ENCODE measurements around the gene ZC3H11A.
"Not testable (repeated sequence)": the region's sequence is repeated elsewhere in the genome, so short reads cannot be mapped to it uniquely, and the experiment has no call there.

The ZC3H11A gene

DNA sequence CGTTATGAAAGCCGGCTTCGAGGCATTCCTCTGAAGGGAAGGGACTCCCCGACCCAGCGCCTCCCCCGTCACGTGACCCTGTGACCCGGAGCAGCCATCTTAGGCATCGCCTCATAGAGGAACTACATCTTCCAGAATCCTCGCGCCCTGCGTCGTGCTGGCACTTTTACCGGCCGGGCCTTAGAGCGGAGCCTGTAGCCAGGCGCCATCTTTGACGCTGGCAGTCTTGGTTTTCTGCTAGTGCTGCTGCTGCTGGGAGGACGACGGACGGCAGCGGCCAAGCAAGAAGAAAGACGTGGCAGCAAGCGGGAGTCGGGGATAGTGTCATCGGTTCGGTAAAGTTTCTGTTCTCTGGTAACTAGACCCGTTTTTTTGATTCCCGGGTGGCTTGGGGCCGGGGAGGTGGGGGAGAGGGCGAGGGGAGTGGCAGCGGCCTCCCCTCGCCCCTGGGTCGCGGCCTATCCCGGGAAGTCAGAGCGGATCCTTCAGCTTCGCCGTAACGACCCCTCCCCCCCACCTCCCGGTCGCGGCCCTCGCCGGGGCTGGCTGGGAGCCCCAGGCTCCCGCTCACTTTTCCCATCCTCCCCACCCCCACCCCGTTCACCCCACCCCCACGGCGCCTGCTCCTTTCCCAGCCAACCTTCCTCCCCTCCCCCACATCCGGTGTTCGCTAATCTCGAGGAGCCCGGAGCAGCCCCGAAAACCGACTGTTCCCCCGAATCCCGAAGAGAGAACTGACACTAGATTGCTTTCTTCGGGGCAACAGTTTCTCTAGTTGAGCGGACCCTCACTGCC lies at the start of gene ZC3H11A, which contains the start of gene ZBED6:
Gene ZC3H11A, plus strand, starts transcription at position 183 of the 795 bp plus-strand sequence. CDS start 21,448 bp downstream, outside the sequence.
Gene ZBED6, plus strand, starts transcription at position 183 of the 795 bp plus-strand sequence. CDS start 1,900 bp downstream, outside the sequence.
- peak; percentile 94 for DNase-seq

DNA sequence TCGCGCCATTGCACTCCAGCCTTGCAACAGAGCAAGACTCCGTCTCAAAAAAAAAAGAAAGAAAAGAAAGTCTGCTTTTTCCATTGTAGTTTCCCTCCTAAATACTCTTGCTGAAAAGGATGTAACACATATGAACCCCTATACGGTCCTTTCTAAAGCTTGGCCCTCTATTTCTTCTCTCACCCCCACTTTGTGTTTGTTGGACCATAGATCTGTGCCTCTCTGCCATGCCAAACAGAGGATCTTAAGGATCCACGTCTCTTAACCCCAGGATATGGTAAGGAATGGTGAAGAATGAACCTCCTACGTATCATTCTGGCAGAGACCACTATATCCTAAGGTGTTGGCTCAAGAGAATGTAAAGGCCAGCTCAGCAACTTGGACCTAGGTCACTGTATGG lies 49.1 kb upstream of the ZC3H11A start:
- DNase-seq, result no peak

DNA sequence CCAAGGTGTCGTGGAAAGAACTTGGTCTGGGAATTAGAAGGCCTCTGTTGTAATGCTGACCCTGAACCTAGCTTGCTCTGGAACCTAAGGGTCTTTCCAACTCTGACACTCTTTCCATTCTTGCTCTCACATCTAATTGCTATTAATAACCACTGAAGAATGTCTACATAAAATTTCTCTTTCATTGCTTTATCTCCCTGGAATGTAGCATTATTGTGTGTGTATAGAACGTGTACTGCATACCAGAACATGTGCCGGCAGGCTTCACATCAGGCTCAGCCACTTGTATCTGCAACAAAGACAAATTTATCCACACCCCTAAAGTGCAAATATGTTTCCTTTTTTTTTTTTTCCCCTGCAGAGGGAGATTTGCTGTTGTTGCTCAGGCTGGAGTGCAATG lies 44.4 kb upstream of the ZC3H11A start:
- no peak for DNase-seq

DNA sequence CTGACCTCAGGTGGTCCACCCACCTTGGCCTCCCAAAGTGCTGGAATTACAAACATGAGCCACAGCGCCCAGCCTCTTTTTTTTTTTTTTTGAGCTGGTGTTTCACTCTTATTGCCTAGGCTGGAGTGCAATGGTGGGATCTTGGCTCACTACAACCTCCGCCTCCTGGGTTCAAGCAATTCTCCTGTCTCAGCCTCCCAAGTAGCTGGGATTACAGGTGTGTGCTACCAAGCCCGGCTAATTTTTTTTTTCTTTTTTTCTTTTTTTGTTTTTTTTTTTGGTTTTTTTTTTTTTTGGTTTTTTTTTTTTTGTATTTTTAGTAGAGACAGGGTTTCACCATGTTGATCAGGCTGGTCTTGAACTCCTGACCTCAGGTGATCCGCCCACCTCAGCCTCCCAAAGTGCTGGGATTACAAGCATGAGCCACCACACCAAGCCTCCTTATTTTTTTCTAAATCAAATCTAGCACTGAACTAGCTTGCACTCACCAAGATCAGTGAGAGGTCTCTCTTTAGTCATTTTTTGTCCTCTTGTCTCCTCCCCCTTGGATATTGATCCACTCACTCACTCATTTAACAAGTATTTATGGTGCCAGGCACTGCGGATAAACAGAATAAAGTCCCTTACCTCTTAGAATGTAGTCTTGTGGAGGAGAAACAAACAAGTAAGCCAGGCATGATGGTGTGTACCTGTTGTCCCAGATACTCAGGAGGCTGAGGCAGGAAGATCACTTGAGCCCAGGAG lies 43.6 kb upstream of the ZC3H11A start:
- DNase-seq, result not testable (repeated sequence)

DNA sequence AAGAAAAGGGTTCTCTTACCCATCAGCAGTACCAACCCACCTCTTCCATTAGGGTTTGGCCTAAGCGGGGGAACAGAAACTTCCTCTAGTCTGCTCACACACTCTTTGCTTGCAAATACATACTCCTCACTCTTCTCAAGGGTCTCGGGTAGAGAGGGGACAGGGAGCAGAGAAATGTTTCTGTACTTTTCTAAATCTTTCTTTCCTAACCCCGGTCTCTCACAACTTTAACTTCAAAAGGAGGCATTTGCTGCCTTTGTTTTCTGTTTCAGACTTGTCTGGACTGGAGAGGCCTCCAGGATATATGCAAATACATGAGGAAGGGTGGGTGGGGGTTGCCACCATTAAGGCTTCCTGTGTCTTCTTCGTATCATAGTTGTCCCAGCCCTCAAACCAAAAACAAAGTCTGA lies 41.0 kb upstream of the ZC3H11A start:
- no peak for DNase-seq

DNA sequence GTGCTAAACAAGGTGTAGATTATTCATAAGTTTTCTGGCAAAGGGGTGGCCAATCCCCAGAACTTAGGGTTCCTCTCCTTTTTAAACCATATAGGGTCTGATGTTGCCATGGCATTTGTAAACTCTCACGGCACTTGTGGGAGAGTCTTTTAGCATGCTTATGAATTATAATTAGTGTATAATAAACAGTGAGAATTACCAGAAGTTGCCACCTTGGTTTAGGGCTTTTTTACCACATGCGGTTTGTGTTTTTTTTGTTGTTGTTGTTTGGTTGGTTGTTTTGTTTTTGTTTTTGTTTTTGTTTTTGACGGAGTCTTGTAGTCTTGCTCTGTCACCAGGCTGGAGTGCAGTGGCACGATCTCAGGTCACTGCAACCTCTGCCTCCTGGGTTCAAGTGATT lies 39.4 kb upstream of the ZC3H11A start:
- no peak for DNase-seq

DNA sequence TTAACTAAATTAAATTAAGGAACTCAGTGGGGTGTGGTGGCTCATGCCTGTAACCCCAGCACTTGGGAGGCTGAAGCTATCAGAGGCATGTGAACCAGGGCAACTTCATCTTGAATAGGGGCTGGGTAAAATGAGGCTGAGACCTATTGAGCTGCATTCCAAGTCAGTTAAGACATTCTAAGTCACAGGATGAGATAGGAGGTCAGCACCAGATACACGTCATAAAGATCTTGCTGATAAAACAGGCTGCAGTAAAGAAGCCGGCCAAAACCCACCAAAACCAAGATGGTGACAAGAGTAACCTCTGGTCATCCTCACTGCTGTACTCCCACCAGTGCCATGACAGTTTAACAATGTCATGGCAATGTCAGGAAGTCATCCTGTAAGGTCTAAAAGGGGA lies 36.7 kb upstream of the ZC3H11A start:
- not testable (repeated sequence) for DNase-seq

DNA sequence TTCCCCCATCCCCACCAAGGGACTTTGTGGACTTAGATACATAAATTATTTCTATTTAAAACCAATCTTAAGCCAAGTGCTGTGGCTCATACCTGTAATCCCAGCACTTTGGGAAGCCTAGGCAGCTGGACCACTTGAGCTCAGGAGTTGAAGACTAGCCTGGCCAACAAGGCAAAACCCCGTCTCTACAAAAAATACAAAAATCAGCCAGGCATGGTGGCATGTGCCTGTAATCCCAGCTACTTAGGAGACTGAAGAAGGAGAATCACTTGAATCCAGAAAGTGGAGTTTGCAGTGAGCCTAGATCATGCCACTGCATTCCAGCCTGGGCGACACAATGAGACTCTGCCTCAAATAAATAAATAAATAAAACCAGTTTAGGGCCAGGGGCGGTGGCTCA lies 34.9 kb upstream of the ZC3H11A start:
- DNase-seq, result no peak

DNA sequence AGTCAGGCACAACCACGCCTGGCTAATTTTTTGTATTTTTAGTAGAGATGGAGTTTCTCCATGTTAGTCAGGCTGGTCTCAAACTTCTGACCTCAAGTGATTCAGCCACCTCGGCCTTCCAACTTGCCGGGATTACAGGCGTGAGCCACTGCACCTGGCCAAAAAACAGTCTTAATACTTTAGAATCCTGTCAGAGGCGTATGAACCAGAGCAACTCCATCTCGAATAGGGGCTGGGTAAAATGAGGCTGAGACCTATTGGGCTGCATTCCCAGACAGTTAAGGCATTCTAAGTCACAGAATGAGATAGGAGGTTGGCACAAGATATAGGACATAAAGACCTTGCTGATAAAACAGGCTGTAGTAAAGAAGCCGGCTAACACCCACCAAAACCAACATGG lies 33.5 kb upstream of the ZC3H11A start:
- DNase-seq, result not testable (repeated sequence)

DNA sequence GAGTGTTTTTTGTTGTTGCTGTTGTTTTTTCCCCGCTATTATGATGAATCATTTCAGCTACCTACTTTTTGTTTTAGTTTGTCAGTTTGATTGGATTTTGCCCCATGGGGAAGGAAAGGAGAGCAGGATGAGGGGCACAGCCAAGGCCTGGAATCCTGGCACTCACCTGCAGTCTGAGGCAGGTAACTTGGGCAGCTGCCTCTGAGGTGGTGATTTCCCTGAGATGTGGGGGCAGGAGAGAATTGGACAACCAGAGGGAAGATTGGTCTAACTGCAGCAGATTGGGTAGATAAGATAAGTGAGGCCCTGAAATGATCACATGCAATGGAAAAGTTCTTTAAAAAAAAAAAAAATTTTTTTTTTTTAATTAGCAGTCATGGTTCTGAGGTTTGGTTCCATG lies 31.9 kb upstream of the ZC3H11A start:
- DNase-seq, result no peak

DNA sequence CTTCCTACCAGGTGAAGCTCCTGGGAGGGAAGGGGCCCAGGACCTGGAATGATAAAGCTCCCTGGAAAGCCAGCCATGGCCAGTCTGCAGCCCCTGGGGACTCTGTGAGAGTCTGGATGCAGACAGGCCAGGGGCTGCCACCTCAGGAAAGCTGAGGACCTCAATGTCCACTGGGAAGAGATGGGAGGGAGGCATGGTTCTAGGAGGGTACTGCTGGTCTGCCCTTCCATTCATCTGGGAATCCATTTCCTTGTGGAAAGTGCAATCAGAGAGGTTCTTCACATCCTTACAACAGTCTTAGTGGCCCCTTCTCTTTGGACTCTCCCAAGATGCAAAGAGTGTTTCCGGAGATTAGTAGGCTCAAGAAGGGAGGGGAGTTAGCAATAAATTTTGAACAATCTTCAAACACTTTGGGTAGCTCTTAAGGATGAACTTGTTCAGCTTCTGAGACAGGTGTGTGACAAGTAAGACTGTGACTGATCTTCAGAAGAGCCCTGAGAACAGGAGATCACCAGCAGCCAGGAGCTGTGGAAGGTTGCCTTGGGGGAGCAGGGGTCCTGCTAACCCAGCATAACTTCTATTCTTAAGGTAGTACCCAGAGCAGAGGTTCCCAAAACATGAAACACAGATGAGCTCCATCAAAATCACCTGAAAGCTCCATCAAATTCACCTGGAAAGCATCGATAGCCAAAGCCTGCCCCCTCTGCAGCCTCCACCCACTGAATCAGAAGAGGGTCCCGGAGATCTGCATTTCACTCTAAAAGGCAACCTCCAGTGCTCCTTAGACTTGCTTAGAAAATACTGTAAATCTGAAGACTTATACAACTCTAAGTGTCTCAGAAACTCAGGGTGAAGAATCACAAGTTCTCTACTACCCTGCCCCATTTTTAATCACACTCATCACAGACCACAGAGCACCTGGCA lies 31.1 kb upstream of the ZC3H11A start:
- no peak for DNase-seq

DNA sequence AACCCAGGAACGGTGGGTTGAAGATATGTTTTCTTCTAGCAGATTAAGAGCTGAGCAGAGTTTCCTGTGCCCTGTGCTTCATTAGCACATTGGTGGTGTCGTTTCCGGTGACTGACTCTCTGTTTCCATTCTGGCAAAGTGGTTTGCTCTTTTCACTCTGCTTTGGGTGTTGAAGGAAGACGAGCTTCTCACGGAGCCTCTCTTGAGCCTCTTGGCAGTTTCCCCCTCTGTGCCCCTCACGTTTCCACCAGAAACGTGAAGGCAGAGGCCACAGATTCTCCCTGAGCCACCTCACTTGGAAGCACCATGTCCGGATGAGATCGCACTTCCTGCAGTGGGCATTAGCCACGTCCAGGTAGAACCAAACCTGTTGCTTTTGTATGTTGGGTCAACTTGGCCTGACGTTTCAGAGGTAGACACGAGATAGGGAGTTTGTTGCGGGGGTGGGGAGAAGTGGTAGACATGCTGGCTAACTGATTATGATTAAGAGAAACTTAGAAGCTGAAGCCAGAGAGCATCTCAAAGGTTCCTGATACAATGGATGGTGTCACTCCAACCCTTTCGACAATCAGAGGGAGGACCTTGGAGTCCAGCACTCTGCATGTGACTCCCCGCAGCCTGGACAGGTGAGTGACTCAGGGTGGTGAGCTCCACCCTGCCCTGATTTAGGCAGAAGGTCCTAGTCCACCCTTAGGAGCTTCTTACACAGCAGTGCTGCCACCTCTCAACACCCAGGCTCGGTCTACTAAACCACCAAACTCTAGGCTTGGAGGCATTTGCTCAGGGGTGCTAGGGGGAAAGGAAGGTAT lies 30.2 kb upstream of the ZC3H11A start, which contains the start of gene LAX1:
Gene LAX1, plus strand, starts transcription at position 155 of the 809 bp plus-strand sequence. Its CDS starts 383 bp downstream, at position 538.
- no peak for DNase-seq

DNA sequence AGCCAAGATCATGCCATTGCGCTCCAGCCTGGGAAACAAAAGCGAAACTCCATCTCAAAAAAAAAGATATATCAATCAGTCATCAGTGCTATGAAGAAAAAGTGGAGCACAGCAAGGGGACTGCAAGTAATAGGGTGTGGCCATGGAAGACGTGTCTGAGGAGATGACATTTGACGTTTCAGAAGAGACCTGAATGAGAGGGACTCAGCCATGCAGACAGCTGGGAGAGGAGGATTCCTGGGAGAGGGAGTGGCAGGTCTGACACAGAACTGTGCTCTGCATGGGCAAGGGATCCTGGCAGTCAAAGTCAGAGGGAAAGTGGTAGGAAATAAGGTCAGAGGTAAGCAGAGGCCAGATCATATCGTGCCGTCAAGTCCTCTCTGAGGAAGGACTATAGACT lies 27.2 kb upstream of the ZC3H11A start:
- DNase-seq, result no peak

DNA sequence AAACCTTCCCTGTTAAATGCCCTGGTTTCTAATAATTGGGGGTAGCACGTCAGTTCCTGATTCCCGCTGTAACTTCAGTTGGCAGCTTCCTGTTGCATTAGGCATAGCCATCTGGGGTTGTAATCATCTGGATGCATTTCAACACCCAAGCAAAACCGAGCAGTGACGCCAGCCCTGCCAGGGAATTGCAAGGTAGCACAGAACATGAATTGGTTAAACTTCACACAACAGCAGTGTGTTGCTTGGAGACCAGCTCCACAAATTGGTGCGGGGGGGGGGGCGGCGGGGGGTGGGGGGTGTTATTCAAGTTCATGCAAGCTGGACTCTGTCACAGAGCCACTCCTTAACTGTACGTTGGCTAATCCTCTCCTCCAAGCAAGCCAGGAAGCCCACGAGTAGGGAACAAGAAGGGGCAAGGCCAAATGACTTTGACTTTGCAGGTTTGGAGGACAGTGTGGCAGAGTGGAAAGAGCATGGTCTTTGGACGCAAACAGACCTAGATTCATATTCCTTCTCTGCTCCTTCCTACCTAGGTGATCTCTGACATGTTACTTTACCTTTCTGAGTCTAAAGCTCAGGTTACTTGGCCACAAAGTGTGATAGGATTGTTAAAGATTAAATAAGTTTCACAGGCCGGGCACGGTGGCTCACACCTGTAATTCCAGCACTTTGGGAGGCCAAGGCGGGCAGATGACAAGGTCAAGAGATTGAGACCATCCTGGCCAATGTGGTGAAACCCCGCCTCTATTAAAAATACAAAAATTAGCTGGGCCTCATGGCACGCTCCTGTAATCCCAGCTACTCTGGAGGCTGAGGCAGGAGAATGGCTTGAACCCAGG lies 25.7 kb upstream of the ZC3H11A start:
- DNase-seq, result peak; percentile 15

DNA sequence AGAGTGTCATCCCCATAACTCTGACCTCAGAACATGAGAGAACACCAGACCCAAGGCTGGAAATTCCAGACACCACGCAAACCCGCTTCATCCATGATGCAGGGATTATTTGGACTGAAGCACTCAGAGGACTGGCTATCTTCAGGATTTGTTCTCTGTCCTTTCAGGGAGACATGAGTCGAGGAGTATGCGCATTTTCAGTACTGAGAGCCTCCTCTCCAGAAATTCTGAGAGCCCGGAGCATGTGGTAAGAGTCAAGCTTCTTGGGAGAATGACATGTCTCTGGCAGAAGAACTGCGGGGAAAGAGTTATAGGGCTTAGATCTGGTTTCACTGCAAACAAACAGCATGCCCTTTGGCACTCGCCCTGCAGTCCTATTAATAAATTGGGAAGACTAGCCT lies 23.5 kb upstream of the ZC3H11A start:
- no peak for DNase-seq

DNA sequence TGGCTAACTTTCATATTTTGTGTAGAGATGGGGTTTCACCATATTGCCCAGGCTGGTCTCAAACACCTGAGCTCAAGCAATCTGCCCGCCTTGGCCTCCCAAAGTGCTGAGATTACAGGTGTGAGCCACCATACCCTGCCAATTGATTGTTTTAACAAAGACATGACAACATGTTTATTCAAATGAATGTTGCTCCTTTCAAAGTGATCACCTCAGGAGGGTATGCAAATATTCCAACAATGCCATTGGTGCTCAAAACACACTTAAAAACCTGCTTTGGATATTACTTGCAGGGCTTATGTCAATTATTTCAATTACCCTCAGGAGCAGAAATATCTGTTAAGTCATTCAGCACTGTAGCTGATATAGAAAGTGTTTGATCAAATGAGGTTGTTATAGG lies 22.6 kb upstream of the ZC3H11A start:
- no peak for DNase-seq

DNA sequence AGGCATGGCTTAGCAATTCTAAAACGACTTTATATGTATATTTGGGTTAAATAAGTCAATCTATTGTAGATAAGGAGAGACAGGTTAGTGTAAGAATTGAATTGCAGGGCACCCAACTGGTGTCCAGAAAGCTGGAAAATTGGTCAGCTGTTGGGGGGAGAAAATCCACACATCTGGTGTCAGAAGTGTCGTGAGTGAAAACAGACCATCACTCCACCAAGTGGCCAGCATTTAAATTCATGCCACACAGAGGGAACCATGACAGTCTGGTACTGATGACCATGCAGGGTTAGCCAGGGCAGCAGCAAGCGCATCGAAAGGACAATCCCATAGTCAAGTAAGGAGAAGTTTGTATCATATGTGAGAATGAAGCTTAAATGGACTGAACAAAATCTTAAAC lies 18.8 kb upstream of the ZC3H11A start:
- no peak for DNase-seq

DNA sequence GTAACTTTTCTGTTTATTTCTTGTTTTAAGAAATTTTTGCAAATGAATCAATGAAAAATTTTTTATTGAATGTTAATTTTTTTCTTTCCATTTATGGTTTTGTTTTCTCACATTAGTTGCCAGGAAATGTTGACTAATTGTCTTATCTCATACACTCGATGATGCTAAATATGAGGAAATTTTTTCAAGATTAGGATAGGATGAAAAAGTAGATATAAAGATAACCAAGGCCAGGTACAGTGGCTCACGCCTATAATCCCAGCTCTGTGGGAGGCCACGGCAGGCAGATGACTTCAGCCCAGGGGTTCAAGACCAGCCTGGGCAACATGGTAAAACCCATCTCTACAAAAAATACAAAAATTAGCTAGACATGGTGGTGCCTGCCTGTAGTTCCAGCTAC lies 17.8 kb upstream of the ZC3H11A start:
- no peak for DNase-seq

DNA sequence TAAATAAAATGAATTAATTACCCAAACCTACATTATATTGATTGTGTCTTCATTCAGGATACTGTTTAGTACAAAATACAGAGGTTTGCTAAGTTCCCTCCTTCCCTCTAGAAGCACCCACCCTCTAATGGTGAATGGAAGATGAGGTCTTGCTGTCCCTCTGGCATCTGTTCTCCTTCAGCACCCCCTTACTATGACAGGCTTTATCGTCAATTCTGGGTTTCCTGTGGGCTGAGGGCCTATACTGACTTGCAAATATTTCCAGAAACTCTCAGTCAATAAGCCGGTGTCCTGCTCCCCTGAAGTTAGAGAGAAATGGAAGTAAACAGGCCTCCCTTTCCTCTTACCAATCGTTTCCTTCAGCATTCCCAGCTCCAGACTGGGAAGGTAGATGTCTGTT lies 17.3 kb upstream of the ZC3H11A start:
- DNase-seq, result no peak

DNA sequence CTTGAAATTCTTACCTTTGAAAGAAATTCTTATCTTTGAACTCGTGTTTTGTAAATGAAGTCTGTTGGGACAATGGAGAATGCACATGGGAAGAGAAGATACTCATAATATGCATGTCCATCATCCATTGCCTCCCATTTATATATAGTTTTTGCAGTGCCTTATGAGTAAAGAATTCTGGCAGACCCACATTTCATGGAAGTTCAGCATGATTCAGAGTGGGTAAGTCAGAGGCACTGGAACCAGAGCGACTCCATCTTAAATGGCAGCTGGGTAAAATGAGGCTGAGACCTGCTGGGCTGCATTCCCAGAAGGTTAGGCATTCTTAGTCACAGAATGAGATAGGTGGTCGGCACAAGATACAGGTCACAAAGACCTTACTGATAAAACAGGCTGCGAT lies 16.6 kb upstream of the ZC3H11A start:
- DNase-seq, result no peak

DNA sequence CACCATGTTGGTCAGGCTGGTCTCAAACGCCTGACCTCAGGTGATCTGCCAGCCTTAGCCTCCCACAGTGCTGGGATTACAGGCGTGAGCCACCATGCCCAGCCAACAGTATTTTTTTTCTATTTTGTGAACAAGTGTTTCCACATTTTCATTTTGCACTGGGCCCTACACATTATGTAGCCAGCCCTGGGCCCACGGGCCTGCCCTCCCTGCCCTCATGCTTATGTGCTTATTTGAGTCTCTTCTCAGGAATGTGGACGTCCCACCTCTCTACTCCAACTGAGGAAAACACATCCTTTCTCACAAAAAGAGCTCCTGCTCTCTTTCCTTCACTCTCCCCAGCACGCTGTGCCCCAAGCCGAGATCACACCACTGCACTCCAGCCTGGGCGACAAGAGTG lies 13.5 kb upstream of the ZC3H11A start:
- no peak for DNase-seq
